H1 (cell line): ENCODE measurements around the gene MUC7. TPM values are rescaled to one million over a fixed set of nuclear protein-coding genes. Genes with fewer than 3 reads are reported as not detected.

Experiments used
- CTCF ChIA-PET: fragments of 300-600 bp; sonication (Branson Sonifier 250); formaldehyde crosslinking; loops from one replicate; lab custom pipeline; 2021; ENCODE audit not compliant: partially characterized antibody; lab: Charles Lee
- POLR2A ChIA-PET: fragments of 300-600 bp; sonication (Branson Sonifier 250); formaldehyde crosslinking; loops from one replicate; lab custom pipeline; 2021; ENCODE audit warnings: inconsistent platforms; ENCODE audit not compliant: partially characterized antibody; lab: Charles Lee
- DNase-seq, 2 experiments: peaks; one replicate each; pipeline versions ENCODE4 v3.0.0 to v3.0.0-alpha.2; 2010 to 2022; ENCODE audit warnings: low spot score in 2 of 2, low read depth in 1 of 2, mixed read lengths in 1 of 2
- FAIRE-seq: peaks from 2 replicates; lab custom pipeline; 2011; peaks lifted over from hg19 to GRCh38; lab: Jason Lieb, UNC
- H2AFZ ChIP-seq: 2 replicates; pipeline ENCODE4 v1.8.1; 2012; ENCODE audit warnings: low read length, inconsistent platforms
- H2AK5ac ChIP-seq: 2 replicates; pipeline ENCODE4 v1.6.1; 2013; ENCODE audit warnings: low read depth, low read length
- H2BK120ac ChIP-seq: replicated peaks from 2 replicates; pipeline ENCODE3; 2013; ENCODE audit warnings: low read depth, low read length, inconsistent platforms
- H2BK12ac ChIP-seq: 2 replicates; pipeline ENCODE4 v1.6.1; 2013; ENCODE audit warnings: low read depth, low read length
- H2BK15ac ChIP-seq: 2 replicates; pipeline ENCODE4 v1.6.1; 2013; ENCODE audit warnings: low read length
- H2BK20ac ChIP-seq: 2 replicates; pipeline ENCODE4 v1.6.1; 2013; ENCODE audit warnings: low read length
- H2BK5ac ChIP-seq: 2 replicates; pipeline ENCODE4 v1.6.1; 2013; ENCODE audit warnings: low read depth, low read length
- H3K14ac ChIP-seq: 2 replicates; pipeline ENCODE4 v1.6.1; 2013; ENCODE audit warnings: inconsistent platforms; ENCODE audit not compliant: insufficient read length
- H3K18ac ChIP-seq: 2 replicates; pipeline ENCODE4 v1.6.1; 2013; ENCODE audit warnings: low read length; ENCODE audit errors: extremely low read depth
- H3K23ac ChIP-seq: 2 replicates; pipeline ENCODE4 v1.6.1; 2013; ENCODE audit warnings: inconsistent platforms; ENCODE audit not compliant: insufficient read length
- H3K23me2 ChIP-seq: 2 replicates; pipeline ENCODE4 v1.6.1; 2013; ENCODE audit warnings: low read depth, low read length
- H3K27ac ChIP-seq: 2 replicates; pipeline ENCODE4 v1.6.1; 2011; ENCODE audit warnings: low read depth, low read length, inconsistent platforms
- H3K27me3 ChIP-seq, 4 experiments: replicated peaks in 1 of 4; 1 replicate in 1 of 4; 2 replicates in 3 of 4; pipeline versions ENCODE4 v1.6.1 to v1.8.1; 2011 to 2013; ENCODE audit warnings: low read length in 3 of 4, mild to moderate bottlenecking in 3 of 4, inconsistent platforms in 2 of 4, mixed read lengths in 2 of 4, moderate library complexity in 1 of 4; ENCODE audit not compliant: control insufficient read depth in 3 of 4, insufficient read depth in 3 of 4; ENCODE audit errors: extremely low read depth in 1 of 4
- H3K36me3 ChIP-seq, 4 experiments: 2 replicates each; pipeline versions ENCODE4 v1.6.1 to v1.8.1; 2011 to 2013; ENCODE audit warnings: mild to moderate bottlenecking in 4 of 4, low read length in 3 of 4, moderate library complexity in 2 of 4, control low read depth in 1 of 4, inconsistent platforms in 1 of 4; ENCODE audit not compliant: insufficient read depth in 4 of 4, control insufficient read depth in 2 of 4
- H3K4ac ChIP-seq: replicated peaks from 2 replicates; pipeline ENCODE3; 2013; ENCODE audit warnings: low read length, low read depth, mixed read lengths, inconsistent platforms; ENCODE audit not compliant: insufficient read length
- H3K4me1 ChIP-seq, 4 experiments: replicated peaks in 1 of 4; 1 replicate in 1 of 4; 2 replicates in 3 of 4; pipeline versions ENCODE4 v1.6.1 to v1.8.1; 2011 to 2013; ENCODE audit warnings: low read length in 3 of 4, inconsistent platforms in 2 of 4, mixed read lengths in 1 of 4; ENCODE audit not compliant: insufficient read depth in 4 of 4, control insufficient read depth in 3 of 4
- H3K4me2 ChIP-seq, 2 experiments: 2 replicates each; pipeline versions ENCODE4 v1.6.1 to v1.8.1; 2011 to 2013; ENCODE audit warnings: low read depth in 2 of 2, low read length in 2 of 2, control low read depth in 1 of 2, inconsistent platforms in 1 of 2, mild to moderate bottlenecking in 1 of 2; ENCODE audit not compliant: insufficient read depth in 1 of 2
- H3K4me3 ChIP-seq, 4 experiments: fragments of 200-600, 300-600 bp in 1 of 4; sonication (generic), shearing (Covaris generic), sonication (Bioruptor Twin) in 1 of 4; 2 replicates each; pipeline versions ENCODE4 v1.5.1 to v1.8.1; 2011 to 2016; ENCODE audit warnings: low read length in 4 of 4, low read depth in 3 of 4, control low read depth in 2 of 4, inconsistent platforms in 2 of 4, mild to moderate bottlenecking in 2 of 4, mixed read lengths in 1 of 4, moderate library complexity in 1 of 4; ENCODE audit not compliant: insufficient read depth in 2 of 4; ENCODE audit errors: extremely low read depth in 1 of 4
- H3K56ac ChIP-seq: replicated peaks from 2 replicates; pipeline ENCODE3; 2013; ENCODE audit warnings: low read depth, mild to moderate bottlenecking, mixed read lengths, low read length, inconsistent platforms; ENCODE audit not compliant: insufficient read length
- H3K79me1 ChIP-seq: 2 replicates; pipeline ENCODE4 v1.6.1; 2013; ENCODE audit warnings: low read depth, low read length, control low read depth
- H3K79me2 ChIP-seq, 2 experiments: 2 replicates each; pipeline versions ENCODE4 v1.6.1 to v1.8.1; 2012 to 2013; ENCODE audit warnings: low read length in 2 of 2, mild to moderate bottlenecking in 2 of 2, inconsistent platforms in 1 of 2; ENCODE audit not compliant: insufficient read depth in 2 of 2, control insufficient read depth in 1 of 2
- H3K9ac ChIP-seq, 4 experiments: replicated peaks in 1 of 4; 1 replicate in 1 of 4; 2 replicates in 3 of 4; pipeline versions ENCODE4 v1.6.1 to v1.8.1; 2011 to 2013; ENCODE audit warnings: low read depth in 3 of 4, low read length in 3 of 4, control low read depth in 2 of 4, mild to moderate bottlenecking in 2 of 4, moderate library complexity in 2 of 4, inconsistent platforms in 1 of 4; ENCODE audit errors: extremely low read depth in 1 of 4
- H3K9me3 ChIP-seq, 2 experiments: 2 replicates each; pipeline versions ENCODE4 v1.6.1 to v1.8.1; 2012 to 2013; ENCODE audit warnings: mild to moderate bottlenecking in 2 of 2, moderate library complexity in 2 of 2, control low read depth in 1 of 2, inconsistent platforms in 1 of 2, low read depth in 1 of 2, low read length in 1 of 2, mixed read lengths in 1 of 2; ENCODE audit not compliant: insufficient read depth in 2 of 2
- H4K20me1 ChIP-seq, 2 experiments: replicated peaks in 1 of 2; 2 replicates each; pipeline versions ENCODE3 to v1.8.1; 2011 to 2013; ENCODE audit warnings: inconsistent platforms in 2 of 2, low read length in 2 of 2, mild to moderate bottlenecking in 1 of 2; ENCODE audit not compliant: insufficient read depth in 2 of 2, control insufficient read depth in 1 of 2
- H4K5ac ChIP-seq: 2 replicates; pipeline ENCODE4 v1.6.1; 2013; ENCODE audit warnings: low read length, low read depth, mixed read lengths, inconsistent platforms; ENCODE audit not compliant: insufficient read length
- H4K8ac ChIP-seq: 2 replicates; pipeline ENCODE4 v1.8.0; 2013; ENCODE audit warnings: mild to moderate bottlenecking, moderate library complexity, low read length, inconsistent platforms; ENCODE audit not compliant: insufficient read depth; ENCODE audit errors: extremely low read depth
- H4K91ac ChIP-seq: replicated peaks from 2 replicates; pipeline ENCODE3; 2013; ENCODE audit warnings: low read length, mixed read lengths, inconsistent platforms; ENCODE audit not compliant: insufficient read length
- ASH2L ChIP-seq: fragments of 200-600, 300-600 bp; sonication (generic); IDR thresholded peaks from one replicate; pipeline ENCODE4 v1.7.1; 2017; ENCODE audit warnings: low read length
- CHD1 ChIP-seq: IDR thresholded peaks from 2 replicates; pipeline ENCODE4 v1.6.1; 2012; ENCODE audit warnings: low read depth, low read length, improper control_type of control experiment
- CTBP2 ChIP-seq: IDR thresholded peaks from 2 replicates; pipeline ENCODE4 v1.7.0; 2011; ENCODE audit warnings: borderline replicate concordance, mild to moderate bottlenecking, moderate library complexity, mixed read lengths, low read length; ENCODE audit not compliant: insufficient read depth, insufficient read length
- POLR2A ChIP-seq, 2 experiments: IDR thresholded peaks; 1 replicate in 1 of 2; 2 replicates in 1 of 2; pipeline ENCODE4 v1.6.1; 2011; ENCODE audit warnings: low read depth in 2 of 2, low read length in 2 of 2, mild to moderate bottlenecking in 2 of 2; ENCODE audit errors: control extremely low read depth in 1 of 2
- POU5F1 ChIP-seq: IDR thresholded peaks from 2 replicates; pipeline ENCODE4 v1.6.1; 2011; ENCODE audit warnings: low read depth, mild to moderate bottlenecking, low read length, moderate library complexity
- WGBS, 2 experiments: shearing (Covaris generic) in 1 of 2; methylation state at CpG; one replicate each; pipeline versions ENCODE4 v1.1.6 to v1.1.7; 2013 to 2015; ENCODE audit warnings: low lambda C conversion rate in 2 of 2, mixed read lengths in 2 of 2, inconsistent platforms in 1 of 2, low coverage in 1 of 2, missing lambda C conversion rate in 1 of 2; ENCODE audit not compliant: insufficient replicate concordance in 2 of 2, insufficient coverage in 1 of 2, insufficient read length in 1 of 2; ENCODE audit errors: extremely low coverage in 1 of 2, missing lambda C conversion rate in 1 of 2; 5-methylcytosine and 5-hydroxymethylcytosine counted together
- polyA plus RNA-seq, 7 experiments: library from polyadenylated mRNA; depleted of rRNA in 3 of 7; stranded (reverse) in 5 of 7; unstranded in 2 of 7; fragments of >200 nt in 5 of 7; fragments of 200-250 nt in 2 of 7; gene quantifications; 1 replicate in 5 of 7; 2 replicates in 1 of 7; 4 replicates in 1 of 7; pipeline versions ENCODE4 v1.2.1 to v1.2.3, GENCODE V29; 2011 to 2013; ENCODE audit warnings: missing spikeins in 2 of 7, mixed read lengths in 2 of 7
- total RNA-seq: library from RNA; stranded (reverse); fragmentation: NEBNext Ultra II Directional; extraction: Animal tissue kit (Norgen Biotek cat#: 25700); gene quantifications from 2 replicates; pipeline ENCODE4 v1.2.1, GENCODE V29; 2021

The MUC7 gene
- total and polyA plus RNA-seq, 2 of the 8 experiments (the other 6 are each of a cell fraction or from before 2014, with no cell fraction given): not detected

GRCh38 chr4:70463335-70463734, 8.7 kb upstream of the MUC7 start:
- no peaks in the 10 kb centered on the region for H3K23me2 ChIP-seq
- H2AFZ ChIP-seq: no peak overlapping the region
- H3K23ac ChIP-seq: no peak overlapping the region
- DNase-seq (no peak), FAIRE-seq (no peak)
- ChIA-PET POLR2A (no interaction called here), CTCF (interaction anchor here (1.5 kb wide), 1 partner anchor 17 kb away, joined by 4 read pairs; no protein-coding TSS in a partner anchor)
- H3K36me3 ChIP-seq: no peaks in the 10 kb centered on the region
- no peak overlapping the region for H4K8ac ChIP-seq
- no peaks in the 10 kb centered on the region for H4K20me1 ChIP-seq
- H3K4me2 ChIP-seq: no peak overlapping the region
- H3K56ac ChIP-seq: no peak overlapping the region
- H3K4me1 ChIP-seq: no peaks in the 10 kb centered on the region
- no peaks in the 10 kb centered on the region for H3K79me2 ChIP-seq
- H3K4ac ChIP-seq: no peak overlapping the region
- no peak overlapping the region for H2BK12ac ChIP-seq
- no peak overlapping the region for H4K5ac ChIP-seq
- H3K27ac ChIP-seq: no peak overlapping the region
- H2BK5ac ChIP-seq: no peak overlapping the region
- TF ChIP-seq POLR2A (IDR thresholded peaks at IDR 0.05; ENCODE audit: control extremely low read depth in 1 of 2, low read depth in 2 of 2, low read length in 2 of 2) (no peak), CTBP2 (no peak), POU5F1 (no peak), ASH2L (no peak), CHD1 (no peak)
- 67% methylated on average over 2 of the region's 2 CpGs; no CpG with 5 or more reads in 1 of the 2 experiments for WGBS, 2 experiments
- no peaks in the 10 kb centered on the region for H3K9me3 ChIP-seq
- H2AK5ac ChIP-seq: no peak overlapping the region
- H3K79me1 ChIP-seq: no peaks in the 10 kb centered on the region
- no peak overlapping the region for H2BK120ac ChIP-seq
- no peak overlapping the region for H3K14ac ChIP-seq
- H3K18ac ChIP-seq: no peak overlapping the region
- no peak overlapping the region for H3K9ac ChIP-seq
- H2BK20ac ChIP-seq: no peak overlapping the region
- no peak overlapping the region for H2BK15ac ChIP-seq
- no peaks in the 10 kb centered on the region for H3K27me3 ChIP-seq
- no peak overlapping the region for H4K91ac ChIP-seq
- H3K4me3 ChIP-seq: no peak overlapping the region
